SIG-M5 (cell line): ENCODE results near the gene DACH2.
"Not testable (repeated sequence)": the region's sequence is repeated elsewhere in the genome, so short reads cannot be mapped to it uniquely, and the experiment has no call there.

Experiments
- DNase-seq: peaks from one replicate; lab custom pipeline; 2025; lab: John Stamatoyannopoulos, UW

Gene DACH2

DNA sequence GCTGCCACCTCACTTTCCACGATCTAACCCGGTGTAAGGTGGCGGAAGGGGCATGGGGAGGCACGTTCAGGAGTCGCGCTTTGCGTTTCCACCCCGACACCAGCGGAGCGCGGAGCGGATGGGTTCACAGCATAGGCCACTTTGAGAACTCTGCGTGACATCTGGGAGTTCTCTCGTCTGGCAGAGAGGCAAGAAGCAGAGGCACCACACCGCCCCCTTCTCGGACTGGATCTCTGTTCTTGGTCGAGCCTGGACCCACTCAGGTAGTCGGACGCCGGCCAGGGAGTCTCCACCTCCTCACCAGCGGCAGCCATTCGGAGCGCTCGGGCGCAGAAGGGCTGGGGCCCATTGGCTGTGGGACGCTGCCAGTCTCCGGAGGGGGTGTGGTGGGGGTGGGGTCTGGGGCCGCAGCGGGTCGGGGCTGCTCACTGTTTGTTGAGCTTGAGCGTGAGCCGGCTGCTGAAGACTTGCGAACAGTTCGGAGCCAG is at the start of gene DACH2:
TSS of gene DACH2 (plus strand) at position 428 of the 488 bp plus-strand sequence.
- no peak for DNase-seq

DNA sequence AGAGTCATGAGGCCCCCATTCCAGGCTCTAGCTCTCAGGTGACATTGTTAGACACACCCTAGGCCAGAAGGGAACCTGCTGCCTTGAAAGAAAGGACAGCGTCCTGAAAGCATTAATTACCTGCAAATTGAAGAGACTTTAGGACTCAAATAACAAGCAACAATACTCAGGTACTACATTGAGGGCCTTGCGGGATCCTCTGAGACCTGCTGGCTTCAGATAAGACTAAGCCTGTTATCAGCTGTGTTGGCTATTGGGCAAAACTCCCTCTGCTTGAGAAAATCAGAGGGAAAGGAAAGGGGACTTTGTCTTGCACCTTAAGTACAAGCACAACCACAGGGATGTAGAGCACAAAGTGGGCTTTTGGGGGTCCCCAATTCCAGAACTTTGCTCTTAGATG is 45.9 kb upstream of the DACH2 start:
- no peak for DNase-seq

DNA sequence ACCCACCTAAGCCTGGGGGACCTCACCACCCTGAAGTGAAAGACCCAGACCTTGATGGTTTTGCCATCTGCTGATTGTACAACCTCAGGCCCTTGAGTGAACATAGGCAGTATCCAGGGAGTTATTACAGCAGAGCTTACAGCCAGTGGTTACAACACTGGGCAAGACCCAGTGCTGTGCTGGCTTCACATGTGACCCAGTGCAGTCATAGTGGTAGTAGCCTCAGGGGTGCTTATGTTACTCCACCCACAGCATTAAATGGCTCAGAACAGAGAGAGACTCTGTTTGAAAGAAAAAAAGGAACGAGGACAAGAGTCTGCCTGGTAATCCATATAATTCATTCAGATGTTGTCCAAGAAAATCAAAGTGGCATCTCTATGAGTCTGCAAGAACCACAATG is 45.2 kb upstream of the DACH2 start:
- DNase-seq = no peak

DNA sequence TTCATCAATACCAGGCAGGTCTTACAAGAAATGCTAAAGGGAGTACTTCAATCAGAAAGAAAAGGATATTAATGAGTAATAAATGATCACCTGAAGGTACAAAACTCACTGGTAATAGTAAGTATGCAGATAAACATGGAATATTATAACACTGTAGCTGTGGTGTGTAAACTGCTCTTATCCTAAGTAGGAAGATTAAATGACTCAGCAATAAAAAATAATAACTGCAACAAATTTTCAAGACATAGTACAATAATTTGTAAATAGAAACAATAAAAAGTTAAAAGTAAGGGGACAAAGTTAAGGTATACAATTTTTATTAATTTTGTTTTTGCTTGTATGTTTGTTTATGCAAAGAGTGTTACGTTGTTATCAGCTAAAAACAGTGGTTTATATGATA is 43.7 kb upstream of the DACH2 start:
- DNase-seq = no peak

DNA sequence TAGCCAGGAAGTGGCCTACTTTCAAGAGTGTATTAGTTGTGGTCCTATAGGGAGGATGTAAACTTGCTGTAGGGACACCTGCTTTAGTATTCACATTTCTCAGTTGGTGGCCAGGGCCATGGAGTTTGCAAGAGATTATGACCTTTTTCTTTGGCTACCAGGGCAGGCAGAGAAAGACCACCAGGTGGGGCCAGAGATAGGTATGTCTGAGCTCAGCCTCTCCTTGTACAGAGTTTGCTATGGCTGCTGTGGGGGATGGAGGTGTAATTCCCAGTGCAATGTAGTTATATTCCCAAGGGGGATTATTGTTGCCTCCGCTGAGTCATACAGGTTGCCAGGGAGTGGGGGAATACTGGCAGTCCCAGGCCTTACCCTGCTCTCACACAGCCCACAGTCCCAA is 26.3 kb upstream of the DACH2 start:
- DNase-seq = no peak

DNA sequence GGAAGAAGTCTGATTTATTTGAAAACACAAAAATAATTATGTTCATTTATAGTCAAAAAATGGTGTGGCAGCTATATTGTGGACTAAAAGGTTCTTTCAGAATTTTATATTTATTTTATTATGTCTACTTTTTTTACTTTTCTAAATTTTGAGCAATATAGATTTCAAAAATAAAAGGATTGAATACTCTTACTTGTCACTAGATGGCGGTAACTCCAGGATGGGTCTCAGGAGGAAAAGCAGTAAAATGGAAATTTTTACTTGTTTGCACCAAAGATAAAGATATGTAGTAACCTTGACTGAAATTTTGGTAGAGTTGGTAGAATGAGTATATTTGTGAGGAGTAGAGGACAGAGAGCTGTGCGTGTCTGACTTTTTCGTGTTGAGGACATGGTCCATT is 14.5 kb upstream of the DACH2 start:
- DNase-seq = no peak

DNA sequence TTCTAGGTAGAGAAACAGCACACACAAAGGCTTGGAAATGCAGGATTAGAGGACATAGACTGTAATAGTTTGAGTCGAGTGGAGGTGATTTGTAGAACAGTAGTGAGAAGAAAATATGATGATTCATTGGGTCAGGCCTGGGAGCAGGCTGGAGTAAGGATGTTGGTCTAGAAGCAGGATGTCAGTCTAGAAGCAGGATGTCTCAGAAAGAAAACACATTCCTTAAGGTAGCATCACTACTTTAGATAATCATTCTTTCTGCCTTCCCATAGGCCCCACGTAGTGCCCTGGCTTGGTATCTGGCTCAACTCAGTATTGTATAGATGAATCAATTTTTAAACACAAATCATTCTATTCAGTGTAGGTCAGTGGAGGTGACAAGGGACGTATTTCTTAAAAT is 11.2 kb upstream of the DACH2 start:
- DNase-seq = no peak

DNA sequence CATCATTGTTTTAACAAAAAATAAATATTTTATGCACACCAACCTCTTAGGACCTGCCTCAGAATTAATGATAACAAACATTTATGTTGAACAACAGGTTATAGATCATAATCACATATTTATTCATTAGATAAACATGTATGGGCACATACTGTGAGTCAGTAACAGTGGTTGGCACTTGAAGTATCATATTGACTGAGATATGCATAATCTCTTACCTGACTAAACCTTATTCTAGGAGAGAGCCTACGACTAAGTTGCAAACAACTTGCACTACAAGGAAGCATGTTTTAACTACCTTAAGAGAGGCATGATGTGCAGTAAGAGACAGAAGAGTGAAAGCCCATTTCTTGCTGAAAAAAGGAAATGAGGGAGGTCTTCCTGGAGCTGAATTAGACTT is 6.5 kb upstream of the DACH2 start:
- DNase-seq = no peak

DNA sequence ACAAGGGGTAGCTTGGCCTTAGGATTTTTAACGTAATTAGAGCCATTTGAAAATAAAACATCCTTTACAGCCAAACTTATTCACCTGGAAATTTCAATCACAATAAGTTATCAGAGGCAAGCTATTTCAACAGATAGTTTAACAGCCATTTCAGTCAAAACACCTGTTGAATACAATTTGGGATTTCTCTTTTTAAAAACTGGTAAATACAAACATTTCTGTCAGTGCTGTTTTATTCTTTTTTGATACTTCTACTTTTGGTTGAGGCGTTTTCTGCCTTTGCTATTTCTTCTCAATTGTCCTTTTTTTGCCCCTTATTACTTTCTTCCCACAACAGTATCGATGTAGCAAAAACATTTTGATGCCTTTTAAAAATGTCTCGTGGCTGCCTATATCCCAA is 2.1 kb upstream of the DACH2 start:
- no peak for DNase-seq

DNA sequence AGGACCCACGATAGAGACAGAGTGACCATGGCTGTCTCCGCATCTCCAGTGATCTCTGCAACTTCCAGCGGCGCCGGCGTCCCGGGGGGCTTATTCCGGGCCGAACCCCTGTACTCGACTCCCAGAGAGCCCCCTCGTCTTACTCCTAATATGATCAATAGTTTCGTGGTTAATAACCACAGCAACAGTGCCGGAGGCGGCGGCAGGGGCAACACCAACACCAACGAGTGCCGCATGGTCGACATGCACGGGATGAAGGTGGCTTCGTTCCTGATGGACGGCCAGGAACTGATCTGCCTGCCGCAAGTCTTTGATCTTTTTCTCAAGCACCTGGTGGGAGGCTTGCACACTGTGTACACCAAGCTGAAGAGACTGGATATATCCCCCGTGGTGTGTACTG is 343 bp downstream of the DACH2 start:
- no peak for DNase-seq

DNA sequence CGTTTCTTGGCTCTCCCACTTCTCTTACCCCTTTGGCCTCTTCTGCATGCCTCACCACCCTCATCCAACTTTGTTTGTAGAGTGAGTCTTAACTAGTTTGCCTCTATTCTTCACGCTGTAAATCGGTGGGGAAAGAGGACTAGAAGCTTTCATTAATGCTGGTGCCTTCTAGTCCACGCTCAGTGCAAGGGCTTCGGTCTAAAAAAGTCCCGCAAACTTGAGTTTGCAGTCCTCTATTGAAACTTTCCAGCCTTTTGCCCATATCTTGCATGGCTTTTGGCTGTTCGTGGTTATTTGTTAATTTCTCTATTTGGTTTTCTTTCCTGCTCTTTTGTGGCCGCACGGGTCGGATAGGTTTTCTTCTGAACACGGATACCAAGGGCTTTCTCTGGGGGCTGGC is 868 bp downstream of the DACH2 start:
- no peak for DNase-seq

DNA sequence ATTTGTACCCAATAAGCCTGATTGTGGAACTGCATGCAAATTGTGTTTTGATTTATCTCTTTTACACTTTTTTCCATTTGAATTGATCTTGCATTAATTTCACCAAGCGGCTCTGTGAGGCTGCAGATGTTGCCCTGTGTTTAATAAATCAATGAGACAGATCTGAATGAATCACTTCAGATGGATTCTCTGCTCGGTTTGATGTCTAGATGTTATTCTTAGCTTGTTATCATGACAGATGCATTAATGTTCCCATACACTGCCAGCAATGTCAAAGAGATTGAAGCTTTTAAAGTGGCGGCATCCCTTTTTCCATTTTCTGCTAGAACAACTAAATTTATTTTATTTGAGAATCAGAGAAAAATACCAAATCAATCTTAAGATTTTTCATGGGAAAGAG is 6.3 kb downstream of the DACH2 start:
- no peak for DNase-seq

DNA sequence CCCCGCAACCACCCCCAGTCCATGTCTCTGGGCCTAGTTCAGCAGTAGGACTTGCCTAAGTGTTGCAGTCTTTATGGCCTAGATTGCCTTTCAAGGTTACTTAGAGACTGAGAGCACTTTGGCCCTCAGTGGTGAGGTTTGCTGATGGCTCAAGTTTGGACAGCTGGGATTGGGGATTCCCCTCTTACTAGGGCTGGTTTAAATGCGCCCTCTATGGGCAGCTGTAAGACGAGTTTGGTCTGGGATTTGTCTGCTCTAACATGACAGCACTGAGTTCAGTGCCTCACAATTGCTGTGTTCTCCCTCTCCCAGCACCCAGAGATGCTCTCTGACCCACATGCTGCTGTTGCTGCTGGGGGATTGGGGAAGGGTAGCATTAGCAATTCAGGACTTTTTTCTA is 23.1 kb downstream of the DACH2 start:
- DNase-seq = no peak

DNA sequence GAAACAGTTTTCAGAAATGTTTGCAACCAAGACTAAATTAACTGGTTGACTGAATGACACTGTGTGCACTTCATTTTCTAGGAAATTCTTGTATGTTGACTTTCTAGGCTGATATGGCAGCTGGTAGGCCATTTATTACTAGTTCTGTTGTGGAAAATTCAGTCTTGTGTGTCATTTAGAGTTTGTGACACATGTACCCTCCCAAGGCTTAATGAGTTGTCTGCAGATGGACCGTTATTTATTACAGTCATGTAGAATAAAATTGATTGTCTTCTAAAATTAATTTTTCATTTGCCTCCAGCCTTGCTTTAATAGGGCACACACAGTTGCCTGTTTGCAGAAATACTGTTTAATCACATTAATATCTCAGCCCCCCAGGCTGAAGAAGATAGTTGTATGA is 30.7 kb downstream of the DACH2 start:
- no peak for DNase-seq

DNA sequence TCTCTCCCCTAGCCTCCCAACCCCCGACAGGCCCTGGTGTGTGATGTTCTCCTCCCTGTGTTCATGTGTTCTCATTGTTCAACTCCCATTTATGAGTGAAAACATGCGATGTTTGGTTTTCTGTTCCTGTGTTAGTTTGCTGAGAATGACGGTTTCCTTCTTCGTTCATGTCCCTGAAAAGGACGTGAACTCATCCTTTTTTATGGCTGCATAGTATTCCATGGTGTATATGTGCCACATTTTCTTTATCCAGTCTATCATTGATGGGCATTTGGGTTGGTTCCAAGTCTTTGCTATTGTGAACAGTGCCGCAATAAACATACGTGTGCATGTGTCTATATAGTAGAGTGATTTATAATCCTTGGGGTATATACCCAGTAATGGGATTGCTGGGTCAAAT is 33.1 kb downstream of the DACH2 start:
- DNase-seq = not testable (repeated sequence)

DNA sequence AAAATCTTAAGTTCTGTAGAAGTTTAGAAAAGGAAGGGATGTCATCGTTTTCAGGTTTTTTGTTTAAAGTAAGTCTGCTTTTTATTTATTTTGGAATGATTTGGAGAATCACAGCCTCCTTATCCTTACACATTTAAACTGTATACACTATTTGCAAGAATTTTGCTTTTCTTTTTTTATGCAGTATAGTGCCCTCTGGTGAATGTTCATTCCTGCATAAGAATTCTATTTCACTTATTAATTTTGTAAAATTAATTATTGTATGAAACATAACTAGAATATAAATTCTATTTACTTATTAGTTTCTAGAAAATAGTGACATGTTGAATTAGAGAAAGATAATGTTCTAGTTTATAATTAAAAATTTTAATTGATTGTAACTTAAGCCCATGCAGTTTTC is 44.6 kb downstream of the DACH2 start:
- DNase-seq = no peak

DNA sequence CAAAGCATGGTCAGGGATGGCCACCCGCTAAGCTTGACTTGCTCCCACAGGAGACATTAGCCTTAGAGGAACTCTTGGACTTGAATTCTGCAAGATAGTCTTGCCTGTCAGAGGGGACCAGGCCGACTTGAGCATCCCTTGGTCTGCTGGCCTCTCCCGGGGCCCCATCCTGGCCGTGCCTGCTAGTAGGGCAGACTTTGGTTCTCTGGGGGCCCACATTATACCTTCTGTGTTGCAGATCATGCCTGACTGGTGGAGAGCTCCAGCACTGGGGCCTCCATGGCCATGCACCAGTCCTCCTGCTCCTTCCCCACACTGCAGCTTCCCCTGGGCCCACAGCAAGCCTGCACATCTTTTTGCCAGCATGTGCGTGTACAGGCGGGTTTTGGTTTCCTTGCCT is 46.5 kb downstream of the DACH2 start:
- DNase-seq = no peak

DNA sequence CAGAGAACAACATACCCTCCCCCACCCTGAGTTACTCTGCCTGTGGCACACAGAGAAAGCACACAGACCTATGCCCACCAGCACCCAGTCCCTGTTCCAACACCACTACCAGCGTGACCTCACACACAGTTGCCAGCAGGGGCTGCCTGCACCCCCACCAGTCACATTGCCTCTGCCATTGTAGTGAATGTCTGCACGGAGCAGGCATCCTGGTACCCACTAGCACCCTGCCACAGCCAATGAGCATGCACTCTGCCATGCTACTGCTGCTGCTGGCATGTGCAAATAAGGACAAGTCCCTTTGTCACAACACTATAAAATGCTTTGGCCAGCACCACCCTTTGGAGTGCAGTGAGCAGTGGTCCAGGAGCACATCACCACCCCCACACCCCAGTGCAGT is 47.1 kb downstream of the DACH2 start:
- DNase-seq = no peak

DNA sequence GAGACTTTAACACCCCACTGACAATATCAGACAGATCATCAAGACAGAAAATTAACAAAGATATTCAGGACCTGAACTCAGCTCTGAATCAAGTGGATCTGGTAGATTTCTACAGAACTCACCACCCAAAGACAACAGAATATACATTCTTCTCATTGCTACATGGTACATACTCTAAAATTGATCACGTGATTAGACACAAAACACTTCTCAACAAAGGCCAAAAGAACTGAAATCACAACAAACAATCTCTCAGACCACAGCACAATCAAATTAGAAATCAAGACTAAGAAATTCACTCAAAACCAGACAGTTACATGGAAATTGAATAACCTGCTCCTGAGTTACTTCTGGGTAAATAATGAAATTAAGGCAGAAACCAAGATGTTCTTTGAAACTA is 49.6 kb downstream of the DACH2 start:
- DNase-seq = no peak

DNA sequence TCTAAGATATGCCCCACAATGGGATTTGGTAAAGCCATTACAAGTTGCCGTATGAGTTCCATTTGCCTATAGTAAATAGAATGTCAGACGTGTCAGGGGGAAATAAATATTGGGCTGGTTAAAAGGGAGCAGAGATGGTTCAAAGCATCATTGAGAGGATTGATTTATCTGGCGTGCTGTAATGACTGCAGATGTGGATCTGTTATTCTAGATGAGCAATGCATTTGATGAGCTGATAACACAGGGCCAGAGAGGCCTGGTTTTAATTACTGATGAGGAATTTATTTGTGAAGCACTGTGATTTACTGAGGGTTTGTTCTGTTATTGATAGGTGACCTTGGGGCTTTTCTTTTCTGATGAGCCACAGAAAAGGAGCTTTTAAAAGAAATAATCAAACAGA is 62.5 kb downstream of the DACH2 start:
- no peak for DNase-seq

DNA sequence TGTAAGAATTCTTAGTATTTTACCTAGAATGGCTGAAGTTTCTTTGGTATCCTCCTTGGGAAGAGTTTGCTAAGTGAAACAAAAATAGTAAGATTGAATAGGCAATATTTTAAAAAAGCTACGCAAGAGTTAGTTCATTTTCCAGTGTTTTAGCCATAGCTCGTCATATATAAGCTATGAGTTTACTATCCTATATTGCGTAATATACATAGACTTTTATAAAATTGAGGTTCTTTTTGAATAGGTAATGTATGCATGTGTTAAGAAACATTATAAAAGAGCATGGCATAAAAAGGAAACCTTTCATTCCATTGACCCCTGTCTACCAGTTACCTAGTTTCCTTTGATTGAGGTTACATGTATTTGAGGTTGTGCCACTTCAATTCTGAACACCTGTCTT is 67.0 kb downstream of the DACH2 start:
- DNase-seq = no peak

DNA sequence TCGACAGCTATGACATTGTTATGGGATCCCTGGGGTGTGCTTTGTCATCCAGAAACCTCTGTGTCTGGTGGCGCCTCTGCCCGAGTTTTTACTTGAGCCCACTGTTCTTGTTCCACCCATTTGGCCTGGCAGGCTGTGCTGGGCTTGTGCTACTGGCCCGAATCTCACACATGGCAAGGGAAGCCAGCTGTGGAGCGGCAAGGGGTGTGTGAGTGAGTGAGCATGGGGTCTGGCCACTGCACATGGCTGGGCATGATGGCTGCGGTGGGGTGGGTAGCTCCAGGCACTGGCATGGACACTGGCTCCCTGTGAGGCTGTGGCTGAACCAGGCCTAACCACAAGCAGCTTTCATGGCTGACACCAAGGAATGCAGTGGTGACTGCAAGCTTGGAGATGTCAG is 89.2 kb downstream of the DACH2 start:
- DNase-seq = no peak

DNA sequence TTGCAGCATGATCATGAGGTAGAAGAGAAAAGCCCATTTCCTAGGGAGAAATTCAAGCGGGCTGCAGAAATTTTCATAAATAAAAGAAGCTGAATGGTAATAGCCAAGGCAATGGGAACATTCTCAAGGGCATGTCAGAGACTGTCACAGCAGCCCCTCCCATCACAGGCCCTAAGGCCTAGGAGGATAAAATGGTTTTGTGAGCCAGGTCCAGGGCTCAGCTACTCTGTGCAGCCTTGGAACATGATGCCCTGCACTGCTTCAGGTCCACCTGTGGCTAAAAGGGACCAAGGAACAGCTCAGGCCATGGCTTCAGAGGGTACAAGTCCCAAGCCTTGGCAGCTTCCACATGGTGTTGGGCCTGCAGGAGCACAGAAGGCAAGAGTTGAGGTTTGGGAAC is 93.3 kb downstream of the DACH2 start:
- no peak for DNase-seq

DNA sequence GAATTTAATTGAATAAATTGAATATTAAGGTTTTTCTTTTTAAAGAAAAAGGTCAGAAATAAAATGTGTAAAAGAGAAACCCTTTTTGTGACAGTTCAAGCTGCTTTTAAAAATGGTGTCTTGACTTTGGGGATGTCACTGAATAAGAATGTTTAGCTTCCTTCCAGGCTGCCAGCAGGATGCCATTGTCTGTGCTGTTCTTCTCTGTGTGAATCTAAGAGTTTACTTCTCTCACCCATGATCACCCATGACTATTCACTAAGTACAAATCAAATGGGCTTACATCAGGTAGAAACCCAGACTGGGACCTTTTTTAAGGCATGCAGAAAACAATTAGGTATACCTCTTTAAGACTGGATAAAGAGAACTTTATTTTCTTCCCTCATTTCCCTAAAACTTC is 115.3 kb downstream of the DACH2 start:
- no peak for DNase-seq

DNA sequence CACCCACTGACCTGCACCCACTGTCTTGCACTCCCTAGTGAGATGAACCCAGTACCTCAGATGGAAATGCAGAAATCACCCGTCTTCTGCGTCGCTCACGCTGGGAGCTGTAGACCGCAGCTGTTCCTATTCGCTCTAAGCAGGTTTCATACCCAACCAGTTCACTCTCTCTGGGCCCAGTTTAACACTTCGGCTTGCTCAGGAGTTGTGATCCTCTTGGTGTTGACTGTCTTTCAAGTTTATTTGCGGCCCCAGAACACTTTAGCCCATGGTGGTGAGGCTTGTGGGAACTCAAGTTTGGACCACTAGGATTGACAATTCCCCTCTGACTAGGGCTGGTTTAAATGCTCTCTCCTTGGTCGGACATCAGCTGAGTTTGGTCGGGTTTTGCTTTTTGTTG is 147.0 kb downstream of the DACH2 start:
- no peak for DNase-seq
